Liver (tissue), 3 donors: Measurements from ENCODE around the gene DNAJC5.

Source experiments
- ATF3 ChIP-seq: IDR thresholded peaks from 2 replicates; pipeline ENCODE4 v1.6.1; 2016; ENCODE audit warnings: antibody characterized with exemption
- CTCF ChIP-seq: fragments of 150-350 bp; IDR thresholded peaks from 2 replicates; pipeline ENCODE4 v1.5.1; 2017; ENCODE audit warnings: improper control_type of control experiment, low read depth, low read length; ENCODE audit not compliant: missing input control
- EGR1 ChIP-seq, 2 donors: IDR thresholded peaks; 2 replicates each; pipeline ENCODE4 v1.6.1; 2016 to 2018; ENCODE audit warnings: antibody characterized with exemption in 2 of 2, low read depth in 2 of 2
- TF ChIP-seq, protein P1 (sequence below): IDR thresholded peaks from 2 replicates; pipeline ENCODE4 v1.6.1; 2016; ENCODE audit warnings: antibody characterized with exemption, mild to moderate bottlenecking
- donor health status: healthy.
- donor health status: healthy.

DNA sequence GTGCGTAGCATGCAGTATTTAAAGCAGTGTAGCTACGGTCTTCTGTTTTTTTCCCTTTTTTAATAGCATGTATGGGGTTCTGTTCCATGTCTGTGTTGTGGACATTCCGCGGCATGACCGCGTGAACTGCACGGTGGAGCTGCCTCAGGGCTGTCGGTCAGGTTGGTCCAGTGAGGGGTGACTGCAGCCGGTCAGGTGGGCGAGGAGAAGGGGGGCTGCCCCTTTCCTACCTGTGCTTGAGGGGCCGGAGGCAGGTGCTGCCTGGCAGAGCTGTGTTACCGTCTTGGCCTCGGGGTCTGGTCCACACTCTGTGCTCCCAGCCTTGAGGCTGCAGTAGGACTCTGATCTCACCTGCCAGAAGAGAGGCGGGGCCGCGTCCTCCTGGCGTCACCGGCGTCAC, 36.8 kb downstream of the DNAJC5 start:
- TF ChIP-seq CTCF, result no peak
- no peak for TF ChIP-seq ATF3
- no peak for TF ChIP-seq EGR1 (IDR thresholded peaks at IDR 0.05; ENCODE audit: low read depth in 2 of 2)
- TF ChIP-seq, protein P1, sequence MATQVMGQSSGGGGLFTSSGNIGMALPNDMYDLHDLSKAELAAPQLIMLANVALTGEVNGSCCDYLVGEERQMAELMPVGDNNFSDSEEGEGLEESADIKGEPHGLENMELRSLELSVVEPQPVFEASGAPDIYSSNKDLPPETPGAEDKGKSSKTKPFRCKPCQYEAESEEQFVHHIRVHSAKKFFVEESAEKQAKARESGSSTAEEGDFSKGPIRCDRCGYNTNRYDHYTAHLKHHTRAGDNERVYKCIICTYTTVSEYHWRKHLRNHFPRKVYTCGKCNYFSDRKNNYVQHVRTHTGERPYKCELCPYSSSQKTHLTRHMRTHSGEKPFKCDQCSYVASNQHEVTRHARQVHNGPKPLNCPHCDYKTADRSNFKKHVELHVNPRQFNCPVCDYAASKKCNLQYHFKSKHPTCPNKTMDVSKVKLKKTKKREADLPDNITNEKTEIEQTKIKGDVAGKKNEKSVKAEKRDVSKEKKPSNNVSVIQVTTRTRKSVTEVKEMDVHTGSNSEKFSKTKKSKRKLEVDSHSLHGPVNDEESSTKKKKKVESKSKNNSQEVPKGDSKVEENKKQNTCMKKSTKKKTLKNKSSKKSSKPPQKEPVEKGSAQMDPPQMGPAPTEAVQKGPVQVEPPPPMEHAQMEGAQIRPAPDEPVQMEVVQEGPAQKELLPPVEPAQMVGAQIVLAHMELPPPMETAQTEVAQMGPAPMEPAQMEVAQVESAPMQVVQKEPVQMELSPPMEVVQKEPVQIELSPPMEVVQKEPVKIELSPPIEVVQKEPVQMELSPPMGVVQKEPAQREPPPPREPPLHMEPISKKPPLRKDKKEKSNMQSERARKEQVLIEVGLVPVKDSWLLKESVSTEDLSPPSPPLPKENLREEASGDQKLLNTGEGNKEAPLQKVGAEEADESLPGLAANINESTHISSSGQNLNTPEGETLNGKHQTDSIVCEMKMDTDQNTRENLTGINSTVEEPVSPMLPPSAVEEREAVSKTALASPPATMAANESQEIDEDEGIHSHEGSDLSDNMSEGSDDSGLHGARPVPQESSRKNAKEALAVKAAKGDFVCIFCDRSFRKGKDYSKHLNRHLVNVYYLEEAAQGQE, result no peak
